ENCODE data around the gene MICAL2. TPM values are rescaled to one million over a fixed set of nuclear protein-coding genes. Genes with fewer than 3 reads are reported as not detected.

Gene MICAL2
- total RNA-seq, 1 donor from 2014 or later = 21.7 TPM

DNA sequence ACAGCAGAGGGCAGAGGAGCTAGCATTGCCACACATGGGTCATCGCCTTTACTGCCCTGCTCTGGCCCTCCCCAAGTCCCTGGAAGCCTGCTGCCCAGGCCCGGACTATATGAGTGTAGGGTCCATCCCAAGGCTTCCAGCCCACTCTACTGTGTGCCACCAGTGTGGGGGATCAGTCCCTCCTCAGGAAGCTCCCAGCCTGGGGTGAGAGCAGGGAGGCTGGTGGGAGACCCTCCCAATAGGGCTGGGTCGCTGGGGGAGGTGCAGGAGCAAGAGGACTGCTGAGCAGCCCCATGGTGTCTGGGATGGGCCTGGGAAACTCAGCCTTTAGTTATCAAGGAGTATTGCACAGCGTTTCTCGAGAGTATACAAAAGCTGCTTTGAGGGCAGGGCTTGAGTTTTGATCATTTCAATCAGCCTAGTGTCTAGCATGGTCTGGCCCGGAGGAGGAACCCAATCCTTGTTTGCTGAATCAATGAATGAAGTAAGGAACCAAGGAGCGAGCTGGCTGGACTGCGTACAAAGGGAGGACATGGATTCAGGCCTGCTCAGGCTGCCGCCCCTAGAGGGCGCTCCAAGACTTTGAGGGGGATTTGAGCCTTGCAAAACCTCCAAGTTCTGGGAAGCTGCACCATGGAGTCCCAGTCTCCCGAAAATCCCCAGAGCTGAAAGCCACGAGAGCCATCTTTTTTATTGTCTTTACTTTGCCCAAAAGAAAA lies 178.0 kb downstream of the MICAL2 start:
- DNase-seq (ENCODE audit: low spot score) = peak; percentile 92
- Mint-ChIP-seq H3K27me3 (ENCODE audit: unreplicated experiment) (peaks cover 7% of the 10 kb centered on the region), H3K36me3 (ENCODE audit: low read depth, unreplicated experiment) (no peaks in the 10 kb centered on the region), H3K27ac (ENCODE audit: unreplicated experiment) (no peak overlapping the region), H3K4me1 (ENCODE audit: unreplicated experiment) (peaks cover 11% of the 10 kb centered on the region), H3K9me3 (ENCODE audit: unreplicated experiment) (no peaks in the 10 kb centered on the region), H3K4me3 (ENCODE audit: unreplicated experiment) (no peak overlapping the region)
- TF ChIP-seq, protein P1, sequence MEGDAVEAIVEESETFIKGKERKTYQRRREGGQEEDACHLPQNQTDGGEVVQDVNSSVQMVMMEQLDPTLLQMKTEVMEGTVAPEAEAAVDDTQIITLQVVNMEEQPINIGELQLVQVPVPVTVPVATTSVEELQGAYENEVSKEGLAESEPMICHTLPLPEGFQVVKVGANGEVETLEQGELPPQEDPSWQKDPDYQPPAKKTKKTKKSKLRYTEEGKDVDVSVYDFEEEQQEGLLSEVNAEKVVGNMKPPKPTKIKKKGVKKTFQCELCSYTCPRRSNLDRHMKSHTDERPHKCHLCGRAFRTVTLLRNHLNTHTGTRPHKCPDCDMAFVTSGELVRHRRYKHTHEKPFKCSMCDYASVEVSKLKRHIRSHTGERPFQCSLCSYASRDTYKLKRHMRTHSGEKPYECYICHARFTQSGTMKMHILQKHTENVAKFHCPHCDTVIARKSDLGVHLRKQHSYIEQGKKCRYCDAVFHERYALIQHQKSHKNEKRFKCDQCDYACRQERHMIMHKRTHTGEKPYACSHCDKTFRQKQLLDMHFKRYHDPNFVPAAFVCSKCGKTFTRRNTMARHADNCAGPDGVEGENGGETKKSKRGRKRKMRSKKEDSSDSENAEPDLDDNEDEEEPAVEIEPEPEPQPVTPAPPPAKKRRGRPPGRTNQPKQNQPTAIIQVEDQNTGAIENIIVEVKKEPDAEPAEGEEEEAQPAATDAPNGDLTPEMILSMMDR (IDR thresholded peaks at IDR 0.05; ENCODE audit: unreplicated experiment) = peak; percentile 71

DNA sequence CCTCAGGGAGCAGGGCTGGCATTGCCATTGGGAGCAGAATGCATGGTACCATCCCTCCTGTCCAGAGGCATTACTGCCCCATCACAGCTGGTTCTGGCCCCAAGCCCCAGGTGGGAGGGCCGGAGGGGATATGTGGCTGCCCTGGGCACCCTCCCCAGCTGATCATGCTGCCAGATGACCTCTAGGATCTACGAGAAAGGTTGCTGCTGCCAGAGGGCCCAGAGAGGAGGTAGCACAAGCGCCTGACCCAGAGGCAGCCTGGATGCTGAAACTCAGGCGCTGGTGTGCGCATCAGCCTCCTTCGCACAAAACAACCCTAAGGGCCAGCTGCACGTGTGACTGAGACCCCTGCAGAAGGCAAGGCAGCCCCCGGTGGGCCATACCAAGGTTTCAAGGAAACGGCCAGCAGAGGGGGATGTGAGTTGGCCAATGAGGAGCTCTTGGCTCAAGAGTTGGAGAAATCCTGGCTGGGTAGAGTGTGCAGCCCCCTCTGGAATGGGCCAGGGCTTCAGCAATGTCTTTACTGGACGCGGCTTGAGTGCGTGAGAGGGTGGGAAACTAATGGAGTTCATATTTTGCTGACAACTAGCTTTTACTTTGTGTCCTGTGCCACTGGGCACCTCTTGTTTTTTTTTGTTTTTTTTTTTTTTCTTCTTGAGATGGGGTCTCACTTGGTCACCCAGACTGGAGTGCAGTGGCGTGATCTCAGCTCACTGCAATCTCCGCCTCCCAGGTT lies 178.7 kb downstream of the MICAL2 start:
- no peak overlapping the region for H3K4me3 Mint-ChIP-seq (ENCODE audit: unreplicated experiment)
- peaks cover 11% of the 10 kb centered on the region for H3K4me1 Mint-ChIP-seq (ENCODE audit: unreplicated experiment)
- no peak for DNase-seq (ENCODE audit: low spot score)
- no peak overlapping the region for H3K27ac Mint-ChIP-seq (ENCODE audit: unreplicated experiment)
- H3K27me3 Mint-ChIP-seq (ENCODE audit: unreplicated experiment) = peaks cover 7% of the 10 kb centered on the region
- no peaks in the 10 kb centered on the region for H3K36me3 Mint-ChIP-seq (ENCODE audit: low read depth, unreplicated experiment)
- H3K9me3 Mint-ChIP-seq (ENCODE audit: unreplicated experiment) = no peaks in the 10 kb centered on the region
- TF ChIP-seq, protein P1 (IDR thresholded peaks at IDR 0.05; ENCODE audit: unreplicated experiment) = no peak

DNA sequence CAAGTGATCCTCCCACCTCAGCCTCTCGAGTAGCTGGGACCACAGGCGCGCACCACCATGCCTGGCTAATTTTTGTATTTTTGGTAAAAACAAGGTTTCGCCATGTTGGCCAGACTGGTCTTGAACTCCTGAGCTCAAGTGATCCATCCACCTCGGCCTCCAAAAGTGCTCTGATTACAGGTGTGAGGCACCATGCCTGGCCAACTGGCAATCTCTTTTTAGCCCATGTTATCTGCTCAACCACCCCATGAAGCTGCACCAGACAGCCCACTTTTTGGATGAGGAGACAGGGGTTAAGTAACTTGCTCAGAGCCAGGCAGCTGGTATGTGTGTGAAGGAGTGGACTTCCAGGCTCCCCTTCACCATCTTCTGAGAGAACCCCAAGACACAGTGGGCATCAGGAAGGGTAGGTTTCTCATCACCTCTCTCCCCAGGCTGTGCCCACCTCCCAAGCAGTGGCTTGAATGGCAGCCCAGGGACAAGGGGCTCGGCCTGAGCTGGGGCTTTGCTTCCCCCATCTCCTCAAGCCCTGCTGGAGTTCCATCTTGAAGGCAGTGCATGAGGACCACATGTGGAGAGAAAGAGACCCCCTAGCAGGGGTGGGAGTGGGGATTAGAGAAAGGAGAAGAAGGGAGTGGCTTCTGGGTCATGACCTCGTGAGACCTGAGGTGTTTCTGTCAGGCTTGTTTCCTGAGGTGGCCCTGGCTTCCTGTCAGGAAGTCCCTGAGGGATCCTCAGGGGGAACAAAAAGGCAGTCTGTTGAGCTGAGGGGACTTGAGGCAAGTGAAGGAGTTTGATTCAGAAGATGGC lies 179.5 kb downstream of the MICAL2 start:
- TF ChIP-seq, protein P1 (IDR thresholded peaks at IDR 0.05; ENCODE audit: unreplicated experiment) = no peak
- no peak overlapping the region for H3K27ac Mint-ChIP-seq (ENCODE audit: unreplicated experiment)
- H3K27me3 Mint-ChIP-seq (ENCODE audit: unreplicated experiment) = peaks cover 4% of the 10 kb centered on the region
- H3K4me3 Mint-ChIP-seq (ENCODE audit: unreplicated experiment) = peak overlapping the region; percentile 10
- peaks cover 11% of the 10 kb centered on the region for H3K4me1 Mint-ChIP-seq (ENCODE audit: unreplicated experiment)
- no peaks in the 10 kb centered on the region for H3K36me3 Mint-ChIP-seq (ENCODE audit: low read depth, unreplicated experiment)
- no peaks in the 10 kb centered on the region for H3K9me3 Mint-ChIP-seq (ENCODE audit: unreplicated experiment)
- DNase-seq (ENCODE audit: low spot score) = no peak

DNA sequence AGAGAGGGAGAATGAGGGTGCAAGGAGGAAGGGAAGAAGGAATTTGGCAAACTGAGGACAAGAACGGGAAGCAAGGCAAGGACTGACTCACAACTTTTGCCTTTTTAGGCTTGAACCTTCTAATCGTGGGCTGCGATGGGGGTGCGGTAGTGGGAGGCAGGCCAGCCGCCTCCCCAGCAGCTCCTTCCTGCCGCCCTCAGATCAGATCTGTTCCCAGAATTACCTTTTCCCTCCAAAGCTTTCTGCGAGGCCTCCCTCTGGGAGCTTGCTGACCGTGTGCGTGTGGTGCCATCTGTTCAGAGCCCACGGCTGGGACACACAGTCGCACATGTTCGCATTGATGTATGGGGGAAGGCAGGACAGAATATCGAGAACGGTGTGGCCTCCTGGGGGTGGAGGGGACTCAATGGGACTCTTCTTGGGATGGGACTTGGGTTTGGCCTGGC lies 180.1 kb downstream of the MICAL2 start:
- DNase-seq (ENCODE audit: low spot score) = no peak
- TF ChIP-seq, protein P1 (IDR thresholded peaks at IDR 0.05; ENCODE audit: unreplicated experiment) = no peak
- H3K9me3 Mint-ChIP-seq (ENCODE audit: unreplicated experiment) = no peaks in the 10 kb centered on the region
- H3K4me3 Mint-ChIP-seq (ENCODE audit: unreplicated experiment) = peak overlapping the region; percentile 10
- H3K36me3 Mint-ChIP-seq (ENCODE audit: low read depth, unreplicated experiment) = no peaks in the 10 kb centered on the region
- H3K4me1 Mint-ChIP-seq (ENCODE audit: unreplicated experiment) = peaks cover 11% of the 10 kb centered on the region
- H3K27ac Mint-ChIP-seq (ENCODE audit: unreplicated experiment) = no peak overlapping the region
- H3K27me3 Mint-ChIP-seq (ENCODE audit: unreplicated experiment) = peaks cover 1% of the 10 kb centered on the region
